AML-193 (cell line): ENCODE results near the gene BNC1.
"Not testable (repeated sequence)": the region's sequence is repeated elsewhere in the genome, so short reads cannot be mapped to it uniquely, and the experiment has no call there.

Experiments
- DNase-seq, 2 experiments: peaks; one replicate each; lab custom pipeline; 2025; lab: John Stamatoyannopoulos, UW

The BNC1 gene

GRCh38 chr15:83295417-83295816 lies 11.0 kb upstream of the BNC1 start:
- DNase-seq, result no peak

GRCh38 chr15:83293201-83293600 lies 8.7 kb upstream of the BNC1 start:
- DNase-seq, result no peak

- DNase-seq, result no peak
Observed at GRCh38 chr15:83292317-83292716, 7.9 kb upstream of the BNC1 start.

- DNase-seq, result no peak
Observed at GRCh38 chr15:83290236-83290635, 5.8 kb upstream of the BNC1 start.

- DNase-seq, result no peak
Observed at GRCh38 chr15:83289160-83289559, 4.7 kb upstream of the BNC1 start.

- DNase-seq, result no peak
Observed at GRCh38 chr15:83288381-83288801, 3.9 kb upstream of the BNC1 start.

- no peak for DNase-seq
Observed at GRCh38 chr15:83287541-83288027, 3.1 kb upstream of the BNC1 start.

- no peak for DNase-seq
Observed at GRCh38 chr15:83285979-83286553, 1.6 kb upstream of the BNC1 start.

GRCh38 chr15:83285284-83285978 lies 967 bp upstream of the BNC1 start:
- no peak for DNase-seq

GRCh38 chr15:83283813-83284558 lies 478 bp downstream of the BNC1 start:
- DNase-seq, result no peak

GRCh38 chr15:83283138-83283812 lies 1.2 kb downstream of the BNC1 start:
- no peak for DNase-seq

- no peak for DNase-seq
Observed at GRCh38 chr15:83282776-83283137, 1.7 kb downstream of the BNC1 start.

GRCh38 chr15:83282141-83282540 lies 2.3 kb downstream of the BNC1 start:
- DNase-seq, result no peak

GRCh38 chr15:83278191-83278590 lies 6.3 kb downstream of the BNC1 start:
- no peak for DNase-seq

- DNase-seq, result no peak
Observed at GRCh38 chr15:83276661-83277060, 7.8 kb downstream of the BNC1 start.

GRCh38 chr15:83275412-83275811 lies 9.1 kb downstream of the BNC1 start:
- no peak for DNase-seq

GRCh38 chr15:83270176-83270575 lies 14.3 kb downstream of the BNC1 start:
- DNase-seq, result no peak

GRCh38 chr15:83268147-83268546 lies 16.3 kb downstream of the BNC1 start:
- DNase-seq, result no peak

- no peak for DNase-seq
Observed at GRCh38 chr15:83262594-83263315, 21.7 kb downstream of the BNC1 start.

- DNase-seq, result not testable (repeated sequence)
Observed at GRCh38 chr15:83262181-83262580, 22.3 kb downstream of the BNC1 start.

GRCh38 chr15:83250781-83251180 lies 33.7 kb downstream of the BNC1 start:
- DNase-seq, result no peak

- DNase-seq, result no peak
Observed at GRCh38 chr15:83249030-83249343, 35.5 kb downstream of the BNC1 start.
